ENCODE data around the gene QRFPR. TPM values are rescaled to one million over a fixed set of nuclear protein-coding genes. Genes with fewer than 3 reads are reported as not detected.
"Not testable (repeated sequence)": the region's sequence is repeated elsewhere in the genome, so short reads cannot be mapped to it uniquely, and the experiment has no call there.

Gene QRFPR
- polyA plus RNA-seq (ENCODE audit: insufficient read length in 3 of 3) = 1 to 10 TPM in 2 of 3 donors, under 1 TPM in 1; 0.97 to 2.6 (median 1.9) TPM

DNA sequence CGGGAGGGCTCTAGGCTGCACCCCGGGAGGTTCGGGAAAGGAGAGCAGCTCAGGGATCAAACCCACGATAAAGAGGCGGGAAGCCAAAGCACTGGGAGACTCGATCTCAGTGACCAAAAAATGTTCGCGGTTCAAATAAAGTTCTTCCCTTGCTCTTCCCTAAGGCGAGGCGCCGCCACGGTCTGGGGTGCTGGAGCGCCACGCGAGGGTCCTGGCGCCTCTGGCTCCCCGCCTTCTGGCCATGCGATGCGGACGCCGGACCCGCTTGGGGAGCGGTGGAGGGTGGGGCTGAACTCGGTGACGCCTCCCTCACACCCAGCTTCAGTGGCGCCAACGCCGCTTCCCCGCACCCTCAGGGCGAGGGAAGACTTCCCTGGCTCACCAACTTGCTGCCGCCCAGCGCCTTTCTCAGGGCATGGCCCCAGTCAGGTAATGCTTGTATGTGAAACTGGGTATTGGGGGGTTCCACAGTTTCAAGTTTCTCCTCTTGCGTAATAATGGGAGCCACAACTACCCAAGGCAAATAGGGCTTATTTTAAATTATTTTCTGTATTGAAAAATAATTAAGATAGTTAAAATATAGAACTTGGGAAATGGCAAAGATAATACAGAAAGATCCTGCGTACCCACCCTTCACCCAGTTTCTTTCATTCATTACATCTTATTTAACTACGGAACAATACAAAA lies at the start of gene QRFPR:
TSS of gene QRFPR (minus strand) at position 243 of the 687 bp plus-strand sequence. CDS start 371 bp downstream, outside the sequence.
- DNase-seq (ENCODE audit: low read depth in 3 of 3, low spot score in 2 of 3) = no peak

GRCh38 chr4:121428721-121429120 lies 47.9 kb upstream of the QRFPR start:
- no peak for DNase-seq (ENCODE audit: low read depth in 3 of 3, low spot score in 2 of 3)

DNA sequence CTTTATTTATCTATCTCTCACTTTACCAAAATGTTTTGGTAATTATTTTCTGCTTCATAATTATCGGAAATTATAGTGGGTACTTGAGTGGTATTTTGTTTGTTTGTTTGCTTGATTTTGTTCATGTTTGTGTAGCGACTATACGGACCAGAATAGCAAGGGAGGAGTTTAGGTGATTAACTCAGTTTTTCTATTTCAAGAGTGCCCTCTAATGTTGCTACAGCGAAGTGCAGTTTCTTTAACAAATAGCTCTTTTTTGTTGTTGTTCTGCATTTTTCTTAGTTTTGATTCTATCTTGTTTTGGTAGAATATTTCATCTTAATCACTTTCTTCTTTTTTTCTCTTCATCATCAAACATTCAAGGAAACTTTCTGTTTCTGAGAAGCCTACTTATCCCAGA lies 40.8 kb upstream of the QRFPR start:
- DNase-seq (ENCODE audit: low read depth in 3 of 3, low spot score in 2 of 3) = no peak

- DNase-seq (ENCODE audit: low read depth in 3 of 3, low spot score in 2 of 3) = no peak
These were observed 30.4 kb upstream of the QRFPR start for GRCh38 chr4:121411151-121411744.

GRCh38 chr4:121408567-121408966 lies 27.7 kb upstream of the QRFPR start:
- DNase-seq (ENCODE audit: low read depth in 3 of 3, low spot score in 2 of 3) = not testable (repeated sequence)

DNA sequence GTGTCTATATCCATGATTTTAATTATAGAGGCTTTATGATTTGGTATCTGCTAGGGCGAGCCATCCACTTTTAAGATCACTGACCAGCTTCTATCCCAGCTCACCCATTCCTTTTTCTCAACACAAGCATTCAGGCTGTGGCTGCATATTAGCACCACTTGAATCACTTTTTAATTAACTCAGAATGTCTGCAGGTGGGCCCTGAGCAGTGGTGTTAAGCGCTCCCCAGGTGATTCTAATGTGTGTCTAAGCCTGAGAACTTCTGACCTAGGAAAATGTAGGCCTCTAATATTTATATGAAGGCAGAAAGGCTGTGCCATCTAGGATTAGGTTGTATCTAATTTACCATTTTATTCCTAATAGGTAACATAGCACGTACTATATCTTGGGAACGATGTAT lies 19.8 kb upstream of the QRFPR start:
- no peak for DNase-seq (ENCODE audit: low read depth in 3 of 3, low spot score in 2 of 3)

GRCh38 chr4:121397941-121398601 lies 17.3 kb upstream of the QRFPR start:
- DNase-seq (ENCODE audit: low read depth in 3 of 3, low spot score in 2 of 3) = no peak

GRCh38 chr4:121397434-121397833 lies 16.6 kb upstream of the QRFPR start:
- no peak for DNase-seq (ENCODE audit: low read depth in 3 of 3, low spot score in 2 of 3)

DNA sequence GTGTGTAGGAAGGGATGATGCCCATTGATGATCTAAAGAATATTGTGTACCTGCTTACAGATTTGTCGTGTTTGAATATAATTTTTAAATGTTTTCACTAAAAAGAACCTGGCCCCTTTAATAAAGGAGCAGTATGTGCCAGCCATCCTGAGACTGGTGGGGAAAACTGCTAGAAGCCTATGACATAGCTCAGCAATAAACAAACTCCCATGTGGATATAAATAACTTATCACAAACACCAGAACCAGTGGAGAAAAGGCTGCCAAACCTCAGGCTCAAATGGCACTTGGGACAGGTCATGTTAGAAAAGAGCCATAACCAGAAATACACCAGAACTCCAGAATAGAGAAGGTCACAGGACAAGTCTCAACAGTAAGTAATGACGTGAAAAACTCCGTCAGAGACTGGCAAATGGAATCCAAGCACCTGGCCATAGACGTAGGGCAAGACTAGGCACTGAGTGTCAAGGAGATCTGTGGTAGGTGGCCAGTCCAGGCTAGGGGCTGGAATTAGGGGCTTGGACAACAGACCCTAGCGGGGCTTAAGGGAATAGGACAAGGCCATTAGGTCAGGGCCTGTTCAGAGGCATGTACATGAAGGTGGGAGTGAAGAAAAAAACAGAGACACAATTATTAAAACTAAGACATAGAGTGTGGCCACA lies 11.7 kb upstream of the QRFPR start:
- no peak for DNase-seq (ENCODE audit: low read depth in 3 of 3, low spot score in 2 of 3)

- no peak for DNase-seq (ENCODE audit: low read depth in 3 of 3, low spot score in 2 of 3)
These were observed 9.5 kb upstream of the QRFPR start for GRCh38 chr4:121390335-121390734.

DNA sequence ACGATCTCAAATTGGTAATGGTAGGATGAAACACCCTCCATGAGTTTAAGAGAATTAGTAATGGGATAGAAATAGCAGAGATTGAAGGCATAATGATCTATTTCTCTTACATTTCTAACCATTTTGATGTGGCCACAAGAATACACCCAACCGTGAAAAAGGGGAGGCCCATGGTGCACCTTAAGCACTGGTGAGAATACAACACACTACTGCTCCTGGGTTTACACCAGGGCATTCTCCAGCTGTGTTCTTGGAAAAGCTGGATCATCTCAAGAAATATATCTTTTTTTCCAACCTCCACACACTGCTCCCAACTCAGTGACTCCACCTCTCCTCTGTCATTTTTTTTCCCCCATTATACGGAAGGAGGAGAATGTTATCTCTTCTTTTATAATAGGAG lies 1.5 kb downstream of the QRFPR start:
- no peak for DNase-seq (ENCODE audit: low read depth in 3 of 3, low spot score in 2 of 3)

DNA sequence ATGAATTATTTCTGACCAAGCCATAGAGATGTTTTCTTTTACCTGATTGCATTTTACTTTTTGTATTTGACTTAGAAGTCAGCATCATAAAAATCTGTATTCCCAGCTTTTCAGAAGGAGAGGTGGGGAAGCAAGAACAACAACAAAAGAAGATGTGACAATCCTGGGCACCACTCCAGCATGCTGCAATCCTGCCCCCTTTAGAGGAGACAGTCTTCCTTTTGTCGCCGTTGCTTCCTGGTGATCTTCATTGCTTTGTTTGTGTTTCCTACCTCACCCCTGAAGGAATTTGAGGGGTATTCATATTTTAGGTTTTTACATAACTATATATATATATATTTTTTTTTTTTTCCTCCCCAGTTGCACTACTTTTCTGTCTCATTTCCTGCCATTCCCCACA lies 3.7 kb downstream of the QRFPR start:
- no peak for DNase-seq (ENCODE audit: low read depth in 3 of 3, low spot score in 2 of 3)

DNA sequence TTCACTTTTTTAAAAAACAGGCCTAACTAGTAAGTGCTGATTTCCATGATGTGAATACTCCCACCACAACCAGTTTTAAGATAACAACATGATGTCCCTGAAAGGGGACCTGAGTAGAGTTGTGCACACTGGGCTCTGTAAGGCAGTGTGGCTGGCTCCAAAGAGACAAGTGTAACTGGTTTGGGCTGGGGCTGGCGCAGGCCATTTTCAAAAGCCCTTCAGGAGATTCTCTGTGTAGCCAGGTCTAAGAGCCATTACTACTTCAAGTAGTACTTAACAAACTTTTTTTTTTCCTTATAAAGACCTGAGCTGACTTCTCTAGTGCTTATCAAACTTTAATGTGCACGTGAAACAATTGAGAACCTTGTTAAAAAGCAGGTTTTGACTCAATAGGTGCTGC lies 4.3 kb downstream of the QRFPR start:
- no peak for DNase-seq (ENCODE audit: low read depth in 3 of 3, low spot score in 2 of 3)

GRCh38 chr4:121376097-121376496 lies 4.7 kb downstream of the QRFPR start:
- DNase-seq (ENCODE audit: low read depth in 3 of 3, low spot score in 2 of 3) = no peak

GRCh38 chr4:121375262-121375661 lies 5.6 kb downstream of the QRFPR start:
- no peak for DNase-seq (ENCODE audit: low read depth in 3 of 3, low spot score in 2 of 3)

GRCh38 chr4:121373841-121374240 lies 7.0 kb downstream of the QRFPR start:
- DNase-seq (ENCODE audit: low read depth in 3 of 3, low spot score in 2 of 3) = no peak

- DNase-seq (ENCODE audit: low read depth in 3 of 3, low spot score in 2 of 3) = no peak
These were observed 10.0 kb downstream of the QRFPR start for GRCh38 chr4:121370729-121371325.

DNA sequence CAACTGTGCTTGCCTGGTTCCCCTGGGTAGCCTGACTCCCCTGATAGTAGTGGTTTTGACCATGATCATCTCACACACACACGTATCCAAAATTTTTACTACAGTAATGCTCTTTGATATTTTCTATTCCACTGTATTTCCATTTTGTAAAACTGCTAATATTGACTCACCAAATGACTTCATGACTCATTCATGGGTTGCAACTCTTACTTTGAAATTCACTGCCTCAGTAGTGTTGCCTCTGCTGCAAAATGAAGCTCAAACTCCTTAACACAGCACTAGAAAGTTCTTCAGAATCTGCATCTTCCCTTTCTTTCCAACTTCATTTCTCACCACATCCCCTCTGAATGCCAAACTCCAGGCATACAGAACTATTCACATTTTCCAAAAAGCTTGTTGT lies 20.3 kb downstream of the QRFPR start:
- DNase-seq (ENCODE audit: low read depth in 3 of 3, low spot score in 2 of 3) = no peak

DNA sequence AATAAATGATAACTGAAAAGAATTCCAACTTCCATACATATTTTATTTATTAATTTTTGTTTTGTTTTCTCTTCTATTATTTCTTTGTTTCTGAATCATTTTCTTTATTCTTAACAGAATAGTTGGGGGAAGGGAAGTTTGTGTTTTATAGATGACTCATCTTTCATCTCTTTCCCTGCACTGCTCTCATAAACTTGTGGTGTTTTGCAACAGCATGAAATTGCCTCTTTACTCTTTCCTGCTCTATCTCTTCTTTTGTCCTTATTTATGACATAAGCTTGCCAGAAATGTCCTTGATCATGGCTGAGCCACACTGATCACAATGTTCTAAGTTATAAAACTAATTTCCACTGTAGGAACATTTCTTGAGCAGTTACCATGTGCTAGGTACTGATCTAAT lies 22.3 kb downstream of the QRFPR start:
- DNase-seq (ENCODE audit: low read depth in 3 of 3, low spot score in 2 of 3) = no peak

DNA sequence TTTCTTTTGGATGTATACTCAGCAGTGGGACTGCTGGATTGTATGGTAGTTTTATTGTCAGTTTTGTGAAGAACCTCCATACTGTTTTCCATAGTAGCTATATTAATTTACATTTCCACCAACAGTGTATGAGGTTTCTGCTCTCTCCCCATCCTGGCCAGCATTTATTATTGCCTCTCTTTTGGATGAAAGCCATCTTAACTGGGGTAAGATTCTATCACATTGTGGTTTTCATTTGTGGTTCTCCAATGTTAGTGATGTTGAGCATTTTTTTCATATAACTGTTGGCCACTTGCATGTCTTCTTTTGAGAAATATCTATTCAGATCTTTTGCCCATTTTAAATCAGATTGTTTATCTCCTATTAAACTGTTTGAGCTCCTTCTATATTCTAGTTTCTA lies 27.6 kb downstream of the QRFPR start:
- no peak for DNase-seq (ENCODE audit: low read depth in 3 of 3, low spot score in 2 of 3)

DNA sequence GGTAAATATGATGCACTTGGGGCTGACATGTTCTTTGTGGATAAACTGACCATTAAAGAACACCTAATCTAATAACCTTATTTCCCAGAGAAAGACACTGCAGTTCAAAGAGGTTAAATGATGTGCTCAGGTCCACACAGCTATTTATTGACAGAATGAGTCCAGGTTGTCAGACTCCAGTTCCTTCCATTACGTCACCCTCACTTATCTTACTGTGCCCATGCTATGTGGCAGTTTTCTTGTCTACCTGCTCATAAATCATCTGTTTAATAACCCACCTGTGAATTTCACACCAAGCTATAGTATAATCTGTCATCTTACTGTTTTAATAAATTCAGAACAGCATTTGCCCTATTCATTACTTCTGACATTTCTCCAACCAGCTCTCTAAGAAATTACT lies 36.7 kb downstream of the QRFPR start:
- DNase-seq (ENCODE audit: low read depth in 3 of 3, low spot score in 2 of 3) = no peak

All from right renal cortex interstitium (tissue), 3 donors.